SHP77 treated with DMSO at 0.1 percent for 48 hours (cell line): Measurements from ENCODE around the gene CITED2.

Source experiments
- DNase-seq: peaks from one replicate; lab custom pipeline; 2025; lab: John Stamatoyannopoulos, UW

Gene CITED2

DNA sequence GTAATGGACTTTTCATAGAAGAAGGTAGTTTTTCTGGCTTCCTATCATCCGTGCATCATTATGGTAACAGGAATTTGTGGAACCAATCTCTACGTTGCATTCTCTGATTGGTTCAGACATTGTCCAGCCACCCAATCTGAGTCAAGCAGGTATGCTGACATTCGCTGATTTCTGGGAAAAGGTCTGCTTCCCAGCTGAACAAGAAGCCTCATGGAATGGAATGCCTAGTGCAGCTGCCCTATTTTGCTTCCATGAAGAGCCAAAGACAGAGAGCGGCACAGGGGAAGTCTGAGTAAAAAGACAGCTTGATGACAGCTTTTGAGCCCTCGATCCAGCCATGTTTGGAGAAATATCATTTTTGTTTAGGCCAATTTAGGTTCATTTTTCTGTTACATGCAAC, 44.1 kb downstream of the CITED2 start:
- DNase-seq: no peak

DNA sequence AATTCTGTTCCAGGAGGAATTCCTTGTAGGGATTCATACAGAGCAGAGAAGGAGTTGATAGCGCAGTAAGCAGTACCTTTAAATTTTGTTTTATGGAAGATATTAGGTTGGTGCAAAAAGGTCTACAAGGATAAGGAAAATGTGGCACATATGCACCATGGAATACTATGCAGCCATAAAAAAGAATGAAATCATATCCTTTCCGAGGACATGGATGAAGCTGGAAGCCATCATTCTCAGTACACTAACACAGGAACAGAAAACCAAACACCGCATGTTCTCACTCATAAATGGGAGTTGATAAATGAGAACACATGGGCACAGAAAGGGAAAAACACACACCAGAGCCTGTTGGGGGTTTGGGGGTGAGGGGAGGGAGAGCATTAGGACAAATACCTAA, 45.2 kb downstream of the CITED2 start:
- DNase-seq: no peak

DNA sequence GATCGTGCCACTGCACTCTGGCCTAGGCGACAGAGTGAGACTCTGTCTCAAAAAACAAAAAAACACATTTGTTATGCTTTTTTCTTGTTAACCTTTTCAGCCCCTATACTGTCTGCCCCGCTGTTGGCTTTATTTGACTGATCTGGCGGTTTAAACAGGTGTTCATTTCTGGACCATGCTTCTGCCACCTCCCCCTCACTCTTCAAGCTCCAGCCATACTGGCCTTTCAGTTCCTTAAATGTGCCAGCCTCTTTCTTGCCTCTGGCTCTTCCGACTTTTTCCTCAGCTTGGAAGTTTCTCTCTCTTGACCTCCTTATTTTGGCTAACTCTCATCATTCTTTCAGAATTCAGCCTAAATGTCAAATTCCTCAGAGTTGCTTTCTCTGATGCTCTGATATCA, 47.4 kb downstream of the CITED2 start:
- no peak for DNase-seq

GRCh38 chr6:139325686-139326085, 48.8 kb downstream of the CITED2 start:
- no peak for DNase-seq

DNA sequence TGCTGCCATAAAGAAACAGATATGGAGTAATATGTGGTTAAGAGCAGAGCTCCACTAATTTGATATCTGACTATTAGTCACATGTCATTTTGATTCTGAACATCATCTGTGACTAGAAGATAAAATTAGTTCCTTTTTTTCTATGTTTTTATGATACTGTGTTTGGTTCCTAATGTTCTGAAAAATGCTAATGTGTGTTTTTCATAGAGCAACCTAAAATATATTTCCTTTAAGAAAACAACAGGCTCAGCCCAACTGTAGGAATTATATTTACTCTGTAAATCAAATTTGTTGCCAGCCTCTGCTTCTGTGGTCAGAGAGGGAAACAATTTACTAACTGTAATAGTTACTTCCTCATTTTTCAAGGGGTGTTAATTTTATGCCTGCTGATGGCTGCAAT, 49.3 kb downstream of the CITED2 start:
- no peak for DNase-seq

DNA sequence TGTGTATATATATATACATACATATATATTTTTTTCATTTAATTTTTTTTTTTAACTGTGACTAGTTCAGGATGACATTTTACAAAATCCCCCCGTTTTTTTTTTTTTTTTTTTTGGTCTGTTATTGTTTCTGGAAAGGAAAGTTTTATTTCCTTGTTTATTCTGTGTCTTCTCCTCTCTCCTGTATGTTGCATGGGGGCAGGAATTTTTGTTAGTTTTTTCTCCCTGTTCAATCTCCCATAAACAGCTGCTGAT, 50.2 kb downstream of the CITED2 start:
- no peak for DNase-seq

GRCh38 chr6:139323511-139324300, 50.7 kb downstream of the CITED2 start:
- peak; percentile 95 for DNase-seq
